ENCODE measurements around the gene BCORL1. TPM values are rescaled to one million over a fixed set of nuclear protein-coding genes. Genes with fewer than 3 reads are reported as not detected.

The BCORL1 gene
- polyA plus RNA-seq, 3 donors from 2014 or later: 0.59 to 2.8 TPM; not detected in 1

DNA sequence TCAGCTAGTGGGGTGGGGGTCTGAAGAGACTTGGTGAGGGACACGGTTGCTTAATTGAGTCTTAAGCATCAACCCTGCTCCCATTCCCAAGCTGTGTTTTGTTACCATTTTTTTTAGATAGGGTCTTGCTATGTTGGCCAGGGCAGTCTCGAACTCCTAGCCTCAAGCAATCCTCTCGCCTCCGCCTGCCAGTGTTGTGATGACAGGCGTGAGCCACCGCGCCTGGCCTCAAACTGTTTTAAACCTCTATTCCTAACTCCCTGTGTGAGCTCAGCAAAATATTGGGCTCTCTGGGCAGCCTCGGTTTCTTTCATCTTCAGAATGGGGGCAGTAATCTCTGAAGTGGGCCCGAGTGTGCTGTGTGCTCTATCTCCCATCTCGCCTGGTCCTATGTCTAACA lies 26.3 kb upstream of the BCORL1 start:
- H3K27ac Mint-ChIP-seq: no peak overlapping the region
- H3K9me3 Mint-ChIP-seq: peaks cover 0 to 5% (median 0%) of the 10 kb centered on the region in 6 donors
- H3K4me3 Mint-ChIP-seq: peak overlapping the region in 3 of 5 donors; percentile 2 to 50 (median 35)
- H3K27me3 Mint-ChIP-seq (ENCODE audit: low read depth in 3 of 3): peaks cover 8 to 15% (median 11%) of the 10 kb centered on the region in 3 donors
- H3K4me1 Mint-ChIP-seq: peaks cover 21 to 43% of the 10 kb centered on the region in 2 donors
- DNase-seq: no peak
- H3K36me3 Mint-ChIP-seq: peaks cover 0 to 4% (median 0%) of the 10 kb centered on the region in 3 donors

DNA sequence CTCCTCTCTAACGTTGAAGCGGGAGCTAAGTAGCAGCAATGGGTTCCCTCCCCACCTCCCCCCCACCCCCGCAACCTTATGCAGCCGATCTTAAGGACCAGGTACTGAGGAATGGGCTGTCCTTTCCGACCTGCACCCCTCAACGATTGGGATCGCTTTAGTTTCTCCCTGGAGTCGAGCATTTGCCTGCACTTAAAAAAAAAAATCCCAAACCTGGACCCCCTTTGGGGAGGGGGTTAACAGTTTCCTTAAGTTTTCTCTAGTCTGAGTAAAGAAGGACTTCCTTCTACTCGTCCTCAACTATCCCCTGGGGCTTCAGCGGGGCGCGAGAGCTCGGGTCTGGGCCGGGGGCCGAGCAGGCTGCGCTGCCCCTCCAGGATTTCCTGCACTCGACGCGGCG lies 25.7 kb upstream of the BCORL1 start:
- no peak overlapping the region for H3K27ac Mint-ChIP-seq
- peaks cover 28 to 49% of the 10 kb centered on the region in 2 donors for H3K4me1 Mint-ChIP-seq
- H3K4me3 Mint-ChIP-seq: peak overlapping the region in 4 of 5 donors; percentile 2 to 50 (median 16)
- H3K27me3 Mint-ChIP-seq (ENCODE audit: low read depth in 3 of 3): peaks cover 8 to 15% (median 11%) of the 10 kb centered on the region in 3 donors
- DNase-seq: no peak
- H3K9me3 Mint-ChIP-seq: peaks cover 0 to 5% (median 0%) of the 10 kb centered on the region in 6 donors
- H3K36me3 Mint-ChIP-seq: peaks cover 0 to 4% (median 0%) of the 10 kb centered on the region in 3 donors

GRCh38 chrX:129957241-129958082 lies 25.0 kb upstream of the BCORL1 start:
- Mint-ChIP-seq H3K4me1 (peaks cover 31 to 48% of the 10 kb centered on the region in 2 donors), H3K36me3 (peaks cover 0 to 4% (median 0%) of the 10 kb centered on the region in 3 donors), H3K27ac (peak overlapping the region in 2 of 6 donors; percentile 23 to 51), H3K27me3 (ENCODE audit: low read depth in 3 of 3) (peaks cover 6 to 8% (median 8%) of the 10 kb centered on the region in 3 donors), H3K9me3 (peaks cover 0 to 4% (median 0%) of the 10 kb centered on the region in 6 donors), H3K4me3 (peak overlapping the region; percentile 64 to 73 (median 70))
- peak; percentile 54 to 56 (median 55) for DNase-seq

GRCh38 chrX:129958083-129958465 lies 24.4 kb upstream of the BCORL1 start:
- Mint-ChIP-seq H3K36me3 (no peaks in the 10 kb centered on the region), H3K27ac (peak overlapping the region in 1 of 6 donors; percentile 51), H3K9me3 (no peaks in the 10 kb centered on the region), H3K4me3 (peak overlapping the region; percentile 64 to 73 (median 70)), H3K27me3 (ENCODE audit: low read depth in 3 of 3) (peaks cover 1 to 4% (median 3%) of the 10 kb centered on the region in 3 donors), H3K4me1 (peaks cover 29 to 43% of the 10 kb centered on the region in 2 donors)
- DNase-seq: no peak

DNA sequence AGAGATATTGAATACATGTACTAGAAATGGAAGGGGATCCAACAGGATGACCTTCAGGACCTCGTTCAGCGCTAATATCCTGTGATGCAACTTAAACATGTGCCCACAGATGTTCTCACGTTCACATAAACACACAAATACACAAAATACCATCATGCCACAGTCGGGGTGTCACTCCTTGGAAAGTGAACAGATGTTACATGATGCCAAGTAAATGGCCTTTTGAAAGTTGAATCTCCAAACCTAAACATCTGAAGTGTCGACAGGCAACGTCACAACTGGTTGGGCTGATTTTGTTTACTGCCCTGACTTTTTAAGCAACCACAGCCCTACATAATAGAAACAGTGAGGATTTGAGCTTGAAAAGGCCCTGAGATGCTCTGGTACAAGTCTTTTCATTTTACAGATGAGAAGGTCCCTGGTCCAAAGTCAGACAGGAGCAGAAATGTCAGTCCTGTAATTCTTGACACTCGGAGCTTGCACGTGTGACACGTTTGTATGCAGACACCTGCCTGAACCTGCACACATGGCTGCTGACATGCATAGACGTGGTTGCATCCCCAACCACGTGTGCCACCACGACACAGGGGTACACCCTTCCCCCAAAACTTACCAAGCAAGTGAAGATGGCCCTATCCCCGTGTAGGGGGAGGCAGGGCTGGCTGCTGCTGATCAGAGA lies 23.5 kb upstream of the BCORL1 start:
- H3K27me3 Mint-ChIP-seq (ENCODE audit: low read depth in 3 of 3): peaks cover 1 to 4% (median 3%) of the 10 kb centered on the region in 3 donors
- H3K9me3 Mint-ChIP-seq: no peaks in the 10 kb centered on the region
- H3K27ac Mint-ChIP-seq: no peak overlapping the region
- peaks cover 28 to 43% of the 10 kb centered on the region in 2 donors for H3K4me1 Mint-ChIP-seq
- DNase-seq: no peak
- H3K4me3 Mint-ChIP-seq: peak overlapping the region in 1 of 5 donors; percentile 69
- no peaks in the 10 kb centered on the region for H3K36me3 Mint-ChIP-seq

DNA sequence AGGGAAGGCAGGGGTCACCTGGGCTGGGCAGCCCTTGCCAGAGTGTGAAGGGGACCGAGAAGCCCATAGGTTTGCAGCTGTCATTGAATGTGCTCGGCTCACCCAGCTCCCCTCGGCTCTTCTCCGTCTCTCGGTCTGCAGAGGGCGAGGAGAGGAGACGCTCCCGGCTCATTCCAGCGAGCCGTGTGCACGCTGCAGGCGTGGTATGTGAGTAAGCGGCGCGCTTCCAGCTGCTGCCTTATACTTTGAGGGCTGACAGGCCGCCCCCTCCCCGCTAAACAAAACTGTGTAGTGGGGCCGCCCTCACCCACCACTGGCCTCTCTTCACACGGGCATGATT lies 23.0 kb upstream of the BCORL1 start:
- H3K4me3 Mint-ChIP-seq: no peak overlapping the region
- H3K27ac Mint-ChIP-seq: no peak overlapping the region
- no peaks in the 10 kb centered on the region for H3K9me3 Mint-ChIP-seq
- H3K4me1 Mint-ChIP-seq: peaks cover 28 to 43% of the 10 kb centered on the region in 2 donors
- peaks cover under 1 to 4% (median 1%) of the 10 kb centered on the region in 3 donors for H3K27me3 Mint-ChIP-seq (ENCODE audit: low read depth in 3 of 3)
- H3K36me3 Mint-ChIP-seq: no peaks in the 10 kb centered on the region
- no peak for DNase-seq

GRCh38 chrX:129961180-129962083 lies 21.0 kb upstream of the BCORL1 start:
- peaks cover 0 to 5% (median 1%) of the 10 kb centered on the region in 3 donors for H3K27me3 Mint-ChIP-seq (ENCODE audit: low read depth in 3 of 3)
- H3K4me3 Mint-ChIP-seq: peak overlapping the region; percentile 70 to 83 (median 82)
- no peaks in the 10 kb centered on the region for H3K36me3 Mint-ChIP-seq
- peak overlapping the region; percentile 78 to 93 (median 87) for H3K27ac Mint-ChIP-seq
- H3K9me3 Mint-ChIP-seq: no peaks in the 10 kb centered on the region
- peaks cover 28 to 37% of the 10 kb centered on the region in 2 donors for H3K4me1 Mint-ChIP-seq
- peak; percentile 67 to 73 (median 71) for DNase-seq

GRCh38 chrX:129963729-129964128 lies 18.7 kb upstream of the BCORL1 start:
- DNase-seq: no peak
- peaks cover 0 to 5% (median 0%) of the 10 kb centered on the region in 3 donors for H3K27me3 Mint-ChIP-seq (ENCODE audit: low read depth in 3 of 3)
- peaks cover 17 to 25% of the 10 kb centered on the region in 2 donors for H3K4me1 Mint-ChIP-seq
- no peaks in the 10 kb centered on the region for H3K9me3 Mint-ChIP-seq
- no peak overlapping the region for H3K27ac Mint-ChIP-seq
- H3K4me3 Mint-ChIP-seq: no peak overlapping the region
- no peaks in the 10 kb centered on the region for H3K36me3 Mint-ChIP-seq

GRCh38 chrX:129965166-129965565 lies 17.3 kb upstream of the BCORL1 start:
- no peak for DNase-seq
- Mint-ChIP-seq H3K27ac (no peak overlapping the region), H3K4me3 (no peak overlapping the region), H3K4me1 (peaks cover 14 to 17% of the 10 kb centered on the region in 2 donors), H3K27me3 (ENCODE audit: low read depth in 3 of 3) (peaks cover 0 to 8% (median 0%) of the 10 kb centered on the region in 3 donors), H3K36me3 (no peaks in the 10 kb centered on the region), H3K9me3 (no peaks in the 10 kb centered on the region)

GRCh38 chrX:129968968-129969367 lies 13.5 kb upstream of the BCORL1 start:
- H3K4me1 Mint-ChIP-seq: no peaks in the 10 kb centered on the region
- H3K27me3 Mint-ChIP-seq (ENCODE audit: low read depth in 3 of 3): peaks cover 0 to 14% (median 7%) of the 10 kb centered on the region in 3 donors
- H3K27ac Mint-ChIP-seq: no peak overlapping the region
- no peaks in the 10 kb centered on the region for H3K36me3 Mint-ChIP-seq
- H3K4me3 Mint-ChIP-seq: no peak overlapping the region
- no peak for DNase-seq
- H3K9me3 Mint-ChIP-seq: no peaks in the 10 kb centered on the region

DNA sequence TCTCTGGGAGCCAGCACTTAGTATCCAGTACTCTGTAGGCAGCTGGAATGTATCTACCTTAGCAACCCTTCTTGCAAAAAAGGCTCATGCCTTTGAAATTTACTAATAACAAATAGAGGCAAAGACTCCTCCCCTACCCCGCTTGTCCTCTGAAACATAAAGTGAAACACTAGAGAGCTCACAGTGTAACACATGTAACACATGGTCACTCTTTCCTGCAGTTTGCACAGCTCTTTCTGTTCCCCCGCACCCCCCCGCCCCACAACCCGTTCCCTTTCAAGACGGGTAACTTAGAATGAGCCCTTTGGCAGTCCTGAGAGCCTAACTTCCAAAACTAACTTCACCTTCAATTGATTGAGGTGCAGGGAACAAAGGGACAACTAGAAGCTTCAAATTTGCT lies 6.0 kb upstream of the BCORL1 start:
- H3K27me3 Mint-ChIP-seq (ENCODE audit: low read depth in 3 of 3): peaks cover 0 to 10% (median 8%) of the 10 kb centered on the region in 3 donors
- no peak overlapping the region for H3K4me3 Mint-ChIP-seq
- no peak overlapping the region for H3K27ac Mint-ChIP-seq
- no peaks in the 10 kb centered on the region for H3K9me3 Mint-ChIP-seq
- DNase-seq: no peak
- H3K36me3 Mint-ChIP-seq: no peaks in the 10 kb centered on the region
- peaks cover 5 to 12% of the 10 kb centered on the region in 2 donors for H3K4me1 Mint-ChIP-seq

DNA sequence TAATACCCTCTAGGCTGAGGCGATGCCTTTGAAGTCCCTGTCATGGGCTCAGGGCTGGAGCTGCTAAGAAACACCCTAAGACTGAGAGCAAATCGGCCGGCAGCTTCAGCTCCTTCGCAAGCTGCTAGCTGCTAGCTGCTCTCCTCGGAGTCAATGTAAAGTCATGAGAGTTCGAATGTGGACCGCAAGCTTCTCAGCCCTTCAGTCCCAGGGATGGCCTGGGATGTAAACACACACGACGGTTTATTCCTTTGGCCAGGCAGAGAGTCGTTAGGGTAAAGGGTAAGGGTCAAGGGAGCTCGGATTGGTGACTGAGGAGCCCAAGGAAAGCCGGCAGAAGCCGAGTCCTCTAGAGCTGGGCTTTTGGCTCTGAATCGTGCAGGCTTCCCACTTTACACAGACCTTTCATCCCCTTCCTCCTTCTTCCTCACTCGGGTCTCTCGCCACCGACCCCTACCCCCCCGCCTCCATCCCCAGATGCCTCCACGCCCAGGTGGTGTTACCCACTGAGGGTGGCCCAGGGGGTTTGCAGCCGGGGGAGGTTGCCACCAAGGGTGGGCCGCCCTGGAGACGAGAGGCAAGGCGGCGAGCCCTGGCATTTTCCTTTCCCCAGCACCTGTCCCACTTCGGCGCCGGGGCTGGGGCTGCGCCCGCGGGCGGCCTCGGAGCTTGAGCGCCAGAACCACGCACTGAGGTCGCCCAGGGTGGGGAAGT lies 3.1 kb upstream of the BCORL1 start:
- H3K36me3 Mint-ChIP-seq: no peaks in the 10 kb centered on the region
- peaks cover 6 to 14% of the 10 kb centered on the region in 2 donors for H3K4me1 Mint-ChIP-seq
- peak overlapping the region; percentile 67 to 75 (median 69) for H3K4me3 Mint-ChIP-seq
- H3K27ac Mint-ChIP-seq: peak overlapping the region in 3 of 6 donors; percentile 42 to 65 (median 62)
- H3K27me3 Mint-ChIP-seq (ENCODE audit: low read depth in 3 of 3): peaks cover 0 to 3% (median under 1%) of the 10 kb centered on the region in 3 donors
- H3K9me3 Mint-ChIP-seq: no peaks in the 10 kb centered on the region
- DNase-seq: no peak
